Common myeloid progenitor, CD34-positive (primary cell): ENCODE results near the gene XPOT.

Source experiments
- CTCF ChIA-PET: fragments of 350-600 bp; sonication (Branson Sonifier 250); formaldehyde crosslinking; loops from one replicate; lab custom pipeline; 2021; ENCODE audit warnings: antibody characterized with exemption; lab: Charles Lee
- POLR2A ChIA-PET: fragments of 350-600 bp; sonication (Branson Sonifier 250); formaldehyde crosslinking; loops from one replicate; lab custom pipeline; 2021; ENCODE audit warnings: antibody characterized with exemption; lab: Charles Lee
- DNase-seq, 3 donors: peaks; one replicate each; pipeline versions ENCODE4 v3.0.0 to v3.0.0-alpha.2; 2013
- H3K27ac ChIP-seq, 2 experiments: 1 replicate in 1 of 2; 2 replicates in 1 of 2; pipeline ENCODE4 v1.7.0; 2013; ENCODE audit warnings: inconsistent platforms in 2 of 2, low read length in 2 of 2, mild to moderate bottlenecking in 2 of 2, low read depth in 1 of 2, moderate library complexity in 1 of 2; ENCODE audit not compliant: severe bottlenecking in 2 of 2, insufficient read depth in 1 of 2, poor library complexity in 1 of 2
- H3K27me3 ChIP-seq, 5 experiments: replicated peaks in 2 of 5; 1 replicate in 3 of 5; 2 replicates in 2 of 5; pipeline versions ENCODE4 v1.6.1 to v1.7.0; 2013; ENCODE audit warnings: low read length in 4 of 5, mild to moderate bottlenecking in 2 of 5, moderate library complexity in 2 of 5, inconsistent platforms in 1 of 5; ENCODE audit not compliant: insufficient read depth in 5 of 5, control insufficient read depth in 4 of 5
- H3K36me3 ChIP-seq, 4 experiments: 1 replicate in 2 of 4; 2 replicates in 2 of 4; pipeline versions ENCODE4 v1.6.1 to v1.7.0; 2013; ENCODE audit warnings: low read length in 3 of 4, control low read depth in 1 of 4, mild to moderate bottlenecking in 1 of 4; ENCODE audit not compliant: control insufficient read depth in 4 of 4, insufficient read depth in 4 of 4
- H3K4me1 ChIP-seq, 4 experiments: 1 replicate in 3 of 4; 2 replicates in 1 of 4; pipeline versions ENCODE4 v1.6.1 to v1.7.1; 2013; ENCODE audit warnings: low read length in 3 of 4, mild to moderate bottlenecking in 3 of 4, control low read depth in 1 of 4, inconsistent platforms in 1 of 4, moderate library complexity in 1 of 4; ENCODE audit not compliant: control insufficient read depth in 4 of 4, insufficient read depth in 4 of 4; ENCODE audit errors: control extremely low read depth in 1 of 4
- H3K4me3 ChIP-seq, 7 experiments: 1 replicate in 4 of 7; 2 replicates in 3 of 7; pipeline versions ENCODE4 v1.5.1 to v1.7.0; 2013; ENCODE audit warnings: mild to moderate bottlenecking in 7 of 7, low read length in 6 of 7, moderate library complexity in 6 of 7, inconsistent platforms in 2 of 7, low read depth in 2 of 7, control low read depth in 1 of 7; ENCODE audit not compliant: insufficient read depth in 4 of 7, control insufficient read depth in 1 of 7; ENCODE audit errors: extremely low read depth in 1 of 7
- H3K9me3 ChIP-seq, 5 experiments: 1 replicate in 4 of 5; 2 replicates in 1 of 5; pipeline versions ENCODE4 v1.6.1 to v1.7.1; 2013; ENCODE audit warnings: low read length in 4 of 5, mild to moderate bottlenecking in 2 of 5, inconsistent platforms in 1 of 5, low read depth in 1 of 5, moderate library complexity in 1 of 5; ENCODE audit not compliant: control insufficient read depth in 4 of 5, insufficient read depth in 2 of 5; ENCODE audit errors: control extremely low read depth in 1 of 5
- WGBS: methylation state at CpG from one replicate; pipeline ENCODE4 v1.1.5; 2013; ENCODE audit not compliant: insufficient coverage; 5-methylcytosine and 5-hydroxymethylcytosine counted together

XPOT gene

DNA sequence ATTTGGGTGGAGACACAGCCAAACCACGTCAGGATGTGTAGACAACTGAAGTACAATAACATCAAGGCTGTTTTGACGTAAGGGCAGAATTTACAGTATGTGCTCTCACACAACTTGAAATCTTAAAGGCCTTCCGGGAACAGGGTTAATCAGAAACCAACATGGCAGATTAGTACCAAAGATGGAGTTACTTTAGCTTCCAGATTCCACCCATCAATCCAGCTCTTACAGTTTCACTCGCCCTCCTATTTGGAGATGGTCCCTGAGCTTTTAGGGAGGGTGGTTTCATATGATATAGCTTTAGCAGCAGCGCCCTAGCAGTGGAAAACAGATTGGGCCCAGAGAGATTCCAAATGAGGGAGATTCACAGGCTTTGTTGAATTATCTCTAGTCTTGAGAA lies 2.0 kb upstream of the XPOT start:
- POLR2A ChIA-PET = no interaction called here

GRCh38 chr12:64404470-64405256 lies 471 bp downstream of the XPOT start:
- Histone ChIP-seq H3K4me1 (peaks cover 0 to 19% (median 13%) of the 10 kb centered on the region in 4 experiments), H3K36me3 (peaks cover 0 to 3% (median under 1%) of the 10 kb centered on the region in 4 experiments), H3K4me3 (peak overlapping the region; percentile 60 to 96 (median 90)), H3K27me3 (no peaks in the 10 kb centered on the region), H3K27ac (peak overlapping the region; percentile 80 to 94), H3K9me3 (no peaks in the 10 kb centered on the region)
- CTCF ChIA-PET = no interaction called here
- 0% methylated on average over 51 of the region's 78 CpGs for WGBS
- POLR2A ChIA-PET = interaction anchor here (0.6 to 0.8 kb wide), 2 partner anchors 13 to 49 kb away, joined by 3 read pairs; no protein-coding TSS in a partner anchor
- peak; percentile 73 to 92 (median 92) for DNase-seq

More for the DNA sequence above, 2.0 kb upstream of the XPOT start:
- Histone ChIP-seq H3K27me3 (no peaks in the 10 kb centered on the region), H3K36me3 (no peaks in the 10 kb centered on the region), H3K27ac (no peak overlapping the region), H3K9me3 (no peaks in the 10 kb centered on the region), H3K4me1 (peaks cover 0 to 19% (median 13%) of the 10 kb centered on the region in 4 experiments), H3K4me3 (no peak overlapping the region)
- CTCF ChIA-PET = no interaction called here
- WGBS = 100% methylated on average over 2 of the region's 5 CpGs
- no peak for DNase-seq

- ChIA-PET CTCF (no interaction called here), POLR2A (interaction anchor here (0.6 kb wide), 1 partner anchor 18 kb away, joined by 3 read pairs; no protein-coding TSS in a partner anchor)
- H3K4me1 ChIP-seq = peaks cover 0 to 19% (median 13%) of the 10 kb centered on the region in 4 experiments
- H3K9me3 ChIP-seq = no peaks in the 10 kb centered on the region
- H3K27me3 ChIP-seq = no peaks in the 10 kb centered on the region
- DNase-seq = no peak
- no peak overlapping the region for H3K27ac ChIP-seq
- WGBS = 88% methylated on average over 6 of the region's 9 CpGs
- H3K4me3 ChIP-seq = no peak overlapping the region
- peaks cover 8 to 27% (median 16%) of the 10 kb centered on the region in 4 experiments for H3K36me3 ChIP-seq
These were observed 3.4 kb downstream of the XPOT start for GRCh38 chr12:64407342-64408223.

- Histone ChIP-seq H3K27me3 (no peaks in the 10 kb centered on the region), H3K27ac (no peak overlapping the region), H3K4me3 (no peak overlapping the region), H3K9me3 (peaks cover 0 to 1% (median 0%) of the 10 kb centered on the region in 5 experiments), H3K36me3 (peaks cover 22 to 61% (median 35%) of the 10 kb centered on the region in 4 experiments), H3K4me1 (peaks cover 0 to 5% (median 1%) of the 10 kb centered on the region in 4 experiments)
- 80% methylated on average over 1 of the region's 2 CpGs for WGBS
- ChIA-PET POLR2A (no interaction called here), CTCF (no interaction called here)
- DNase-seq = no peak
These were observed 7.2 kb downstream of the XPOT start for GRCh38 chr12:64411427-64411826.

DNA sequence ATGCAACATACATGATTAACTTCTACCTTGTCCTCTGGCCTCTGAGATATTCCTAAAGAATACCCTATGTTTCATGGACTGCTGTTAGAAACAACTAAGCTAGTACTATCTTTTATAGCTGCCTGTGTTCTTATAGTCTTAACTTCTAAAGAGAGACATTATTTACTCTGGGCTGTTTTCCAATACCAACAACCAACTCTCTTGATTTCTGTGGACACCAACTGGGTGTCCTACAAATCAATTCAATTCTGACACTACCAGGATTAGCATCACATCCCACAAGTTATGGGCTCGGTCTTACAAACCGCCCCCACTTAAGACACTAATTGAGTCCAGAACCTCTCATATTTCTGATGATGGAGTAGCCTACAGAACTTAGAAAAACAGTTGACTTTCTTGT lies 8.3 kb downstream of the XPOT start:
- Histone ChIP-seq H3K4me1 (no peaks in the 10 kb centered on the region), H3K9me3 (peaks cover 0 to 1% (median 0%) of the 10 kb centered on the region in 5 experiments), H3K27me3 (no peaks in the 10 kb centered on the region), H3K36me3 (peaks cover 22 to 70% (median 41%) of the 10 kb centered on the region in 4 experiments), H3K4me3 (no peak overlapping the region), H3K27ac (no peak overlapping the region)
- ChIA-PET CTCF (no interaction called here), POLR2A (no interaction called here)
- no peak for DNase-seq
- 94% methylated on average over 2 of the region's 2 CpGs for WGBS

- ChIA-PET CTCF (interaction anchor here (1.4 kb wide), 1 partner anchor 22 kb away, joined by 4 read pairs; no protein-coding TSS in a partner anchor), POLR2A (no interaction called here)
- peaks cover 27 to 82% (median 50%) of the 10 kb centered on the region in 4 experiments for H3K36me3 ChIP-seq
- no peak for DNase-seq
- no peak overlapping the region for H3K4me3 ChIP-seq
- H3K9me3 ChIP-seq = peaks cover 0 to 1% (median 0%) of the 10 kb centered on the region in 5 experiments
- no peak overlapping the region for H3K27ac ChIP-seq
- H3K27me3 ChIP-seq = no peaks in the 10 kb centered on the region
- WGBS = 93% methylated on average over 2 of the region's 2 CpGs
- H3K4me1 ChIP-seq = no peaks in the 10 kb centered on the region
These were observed 9.7 kb downstream of the XPOT start for GRCh38 chr12:64413884-64414283.
